Activated CD4-positive, alpha-beta T cell treated with anti-CD3 and anti-CD28 coated beads, Interleukin-2, amount 10 ng/mL, durations not matched to agents 24 days and 14 days (primary cell): ENCODE data around the gene SYNCRIP. TPM values are rescaled to one million over a fixed set of nuclear protein-coding genes. Genes with fewer than 3 reads are reported as not detected.
"Not testable (repeated sequence)": the region's sequence is repeated elsewhere in the genome, so short reads cannot be mapped to it uniquely, and the experiment has no call there.

Experiments
- DNase-seq: peaks from one replicate; pipeline ENCODE4 v3.0.0; 2022
- H3K27ac Mint-ChIP-seq: one replicate; pipeline ENCODE4 v1.8.0; 2022; ENCODE audit warnings: mild to moderate bottlenecking, mixed read lengths
- H3K27me3 Mint-ChIP-seq: one replicate; pipeline ENCODE4 v1.8.0; 2022; ENCODE audit warnings: mixed read lengths
- H3K36me3 Mint-ChIP-seq: one replicate; pipeline ENCODE4 v1.8.0; 2022; ENCODE audit warnings: low read depth, mild to moderate bottlenecking, mixed read lengths
- H3K4me1 Mint-ChIP-seq: one replicate; pipeline ENCODE4 v1.8.0; 2021; ENCODE audit warnings: mixed read lengths
- H3K4me3 Mint-ChIP-seq: one replicate; pipeline ENCODE4 v1.8.0; 2022; ENCODE audit warnings: mild to moderate bottlenecking, moderate library complexity, mixed read lengths
- H3K9me3 Mint-ChIP-seq: one replicate; pipeline ENCODE4 v1.8.0; 2021; ENCODE audit warnings: mixed read lengths
- intact Hi-C: fragments of 100-400 bp; cut with micrococcal nuclease; formaldehyde crosslinking; loops from one replicate; pipeline ENCODE4 v1.15.1; 2023
- total RNA-seq: library from RNA; stranded (reverse); gene quantifications from 2 replicates; pipeline ENCODE4 v1.2.3, GENCODE V29; 2022

Gene SYNCRIP
- total RNA-seq, result 228 and 232 TPM in 2 replicates

GRCh38 chr6:85642774-85643536 lies at the start of gene SYNCRIP:
Gene SYNCRIP (minus strand): TSS chr6:85642886. CDS start chr6:85641439, 1,447 bp downstream.
- peaks cover 3% of the 10 kb centered on the region for H3K9me3 Mint-ChIP-seq
- peaks cover 2% of the 10 kb centered on the region for H3K27me3 Mint-ChIP-seq
- intact Hi-C loops, result loop anchor here (1.0 to 2.0 kb wide), 6 partner anchors 27 to 1512 kb away; partner anchors contain the start of genes NT5E and ZNF292
- H3K36me3 Mint-ChIP-seq, result peaks cover 46% of the 10 kb centered on the region
- peak within 1 kb of the TSS; percentile 99 for H3K4me3 Mint-ChIP-seq
- H3K4me1 Mint-ChIP-seq, result peaks cover 42% of the 10 kb centered on the region
- peak; percentile 100 for DNase-seq
- H3K27ac Mint-ChIP-seq, result peak within 1 kb of the TSS; percentile 100

DNA sequence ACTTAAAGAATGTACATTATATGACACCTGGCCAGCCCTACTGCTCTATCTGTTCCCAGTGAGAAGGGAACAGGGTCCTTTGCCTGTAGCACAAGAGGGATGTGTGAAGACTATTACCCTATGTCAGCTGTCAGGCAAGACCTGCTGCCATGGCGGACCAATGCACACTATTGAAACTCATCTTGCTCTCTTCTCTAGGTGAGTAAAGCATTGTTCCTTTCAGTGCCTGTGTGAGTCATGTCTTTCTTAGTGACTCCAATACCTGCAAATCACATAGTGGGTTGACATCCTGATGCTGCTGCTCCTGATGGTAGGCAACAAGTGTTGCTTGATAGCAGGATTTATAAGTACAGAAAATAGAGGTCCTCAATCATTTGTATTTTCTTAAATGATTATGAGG lies 48.8 kb upstream of the SYNCRIP start:
- H3K27me3 Mint-ChIP-seq, result peaks cover 13% of the 10 kb centered on the region
- no peak overlapping the region for H3K4me3 Mint-ChIP-seq
- no peak overlapping the region for H3K27ac Mint-ChIP-seq
- no peaks in the 10 kb centered on the region for H3K4me1 Mint-ChIP-seq
- no peaks in the 10 kb centered on the region for H3K36me3 Mint-ChIP-seq
- no peak for DNase-seq
- intact Hi-C loops, result no loop called here
- peaks cover 5% of the 10 kb centered on the region for H3K9me3 Mint-ChIP-seq

- Mint-ChIP-seq H3K4me1 (peaks cover 2% of the 10 kb centered on the region), H3K9me3 (no peaks in the 10 kb centered on the region), H3K4me3 (no peak overlapping the region), H3K27me3 (peaks cover 10% of the 10 kb centered on the region), H3K27ac (no peak overlapping the region), H3K36me3 (no peaks in the 10 kb centered on the region)
- intact Hi-C loops, result no loop called here
- DNase-seq, result no peak
These were observed 47.4 kb upstream of the SYNCRIP start for GRCh38 chr6:85690071-85690470.

- Mint-ChIP-seq H3K27me3 (no peaks in the 10 kb centered on the region), H3K36me3 (peaks cover 6% of the 10 kb centered on the region), H3K9me3 (peaks cover 5% of the 10 kb centered on the region), H3K27ac (no peak overlapping the region), H3K4me3 (no peak overlapping the region), H3K4me1 (peaks cover 4% of the 10 kb centered on the region)
- intact Hi-C loops, result no loop called here
- no peak for DNase-seq
These were observed 43.0 kb upstream of the SYNCRIP start for GRCh38 chr6:85685713-85686112.

DNA sequence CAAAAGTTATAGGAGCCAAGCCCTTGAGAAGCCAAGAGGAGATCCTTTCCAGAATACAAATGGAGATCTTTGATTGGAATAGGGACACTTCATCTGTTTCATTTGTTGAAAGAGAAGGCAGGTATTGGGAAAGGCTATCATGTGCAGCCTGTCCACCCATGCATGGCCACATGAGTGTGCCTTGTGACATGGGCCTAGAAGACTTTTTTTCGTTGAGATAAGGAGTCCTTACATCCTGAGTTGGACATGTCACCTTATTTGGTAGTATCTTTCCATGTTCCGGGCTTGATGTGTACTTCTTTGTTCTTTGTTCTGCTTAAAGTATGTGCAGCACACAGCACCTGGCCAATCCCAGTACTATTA lies 42.1 kb upstream of the SYNCRIP start:
- Mint-ChIP-seq H3K4me3 (no peak overlapping the region), H3K27ac (no peak overlapping the region), H3K4me1 (peaks cover 10% of the 10 kb centered on the region), H3K27me3 (no peaks in the 10 kb centered on the region), H3K36me3 (peaks cover 6% of the 10 kb centered on the region), H3K9me3 (peaks cover 5% of the 10 kb centered on the region)
- no peak for DNase-seq
- intact Hi-C loops, result no loop called here

GRCh38 chr6:85684133-85684808 lies 41.6 kb upstream of the SYNCRIP start:
- peaks cover 5% of the 10 kb centered on the region for H3K9me3 Mint-ChIP-seq
- no peak overlapping the region for H3K27ac Mint-ChIP-seq
- peaks cover 12% of the 10 kb centered on the region for H3K4me1 Mint-ChIP-seq
- no peak overlapping the region for H3K4me3 Mint-ChIP-seq
- no peak for DNase-seq
- peaks cover 6% of the 10 kb centered on the region for H3K36me3 Mint-ChIP-seq
- intact Hi-C loops, result no loop called here
- H3K27me3 Mint-ChIP-seq, result no peaks in the 10 kb centered on the region

- intact Hi-C loops, H3K4me3 Mint-ChIP-seq, H3K9me3 Mint-ChIP-seq, H3K27me3 Mint-ChIP-seq, H3K27ac Mint-ChIP-seq: not testable (repeated sequence)
- H3K36me3 Mint-ChIP-seq, result peaks cover 23% of the 10 kb centered on the region
- H3K4me1 Mint-ChIP-seq, result peaks cover 14% of the 10 kb centered on the region
- DNase-seq, result peak; percentile 30
These were observed 39.2 kb upstream of the SYNCRIP start for GRCh38 chr6:85681899-85682298.

GRCh38 chr6:85680388-85680787 lies 37.7 kb upstream of the SYNCRIP start:
- intact Hi-C loops, result no loop called here
- DNase-seq, result peak; percentile 56
- Mint-ChIP-seq H3K4me3 (peak overlapping the region; percentile 95), H3K4me1 (peaks cover 27% of the 10 kb centered on the region), H3K36me3 (peaks cover 38% of the 10 kb centered on the region), H3K9me3 (peaks cover 5% of the 10 kb centered on the region), H3K27ac (no peak overlapping the region), H3K27me3 (no peaks in the 10 kb centered on the region)

DNA sequence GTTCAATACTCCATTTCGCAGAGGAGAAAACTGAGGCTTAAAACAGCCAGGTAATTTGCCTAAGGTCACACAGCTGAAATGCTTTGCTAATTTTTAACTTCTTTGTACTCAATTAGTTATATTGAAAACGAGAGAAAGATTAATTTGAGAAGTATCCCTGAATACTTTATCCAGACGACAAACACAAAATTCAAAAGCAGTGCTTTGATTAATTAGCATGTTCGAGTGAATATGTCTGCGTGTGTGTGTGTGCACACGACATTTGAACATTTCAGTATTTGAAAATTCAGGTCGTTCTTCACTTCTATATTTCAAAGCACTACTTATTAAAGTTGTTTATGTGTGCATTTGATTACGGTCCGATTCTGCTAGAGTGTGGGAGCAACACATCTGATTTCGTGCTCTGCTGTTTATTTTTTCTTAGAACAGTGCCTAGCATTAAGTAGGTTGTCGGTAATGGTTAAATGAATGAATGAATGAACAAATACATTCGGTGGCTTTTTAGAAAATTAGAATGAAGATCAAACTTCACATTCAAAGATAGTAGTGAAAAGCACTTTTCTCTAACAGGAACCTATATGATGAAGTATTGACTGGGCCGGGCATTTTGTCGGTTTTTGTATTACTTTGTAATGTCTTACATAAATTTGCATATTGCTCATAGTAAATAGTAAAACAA lies 36.9 kb upstream of the SYNCRIP start:
- Mint-ChIP-seq H3K9me3 (peaks cover 5% of the 10 kb centered on the region), H3K4me1 (peaks cover 33% of the 10 kb centered on the region), H3K4me3 (peak overlapping the region; percentile 95), H3K27ac (peak overlapping the region; percentile 97), H3K27me3 (no peaks in the 10 kb centered on the region), H3K36me3 (peaks cover 46% of the 10 kb centered on the region)
- no peak for DNase-seq
- intact Hi-C loops, result loop anchor here (5.0 to 10.0 kb wide), 2 partner anchors 55 to 317 kb away; no protein-coding TSS in a partner anchor

GRCh38 chr6:85678602-85679444 lies 36.1 kb upstream of the SYNCRIP start:
- Mint-ChIP-seq H3K4me1 (peaks cover 38% of the 10 kb centered on the region), H3K9me3 (peaks cover 5% of the 10 kb centered on the region), H3K27ac (peak overlapping the region; percentile 97), H3K36me3 (peaks cover 53% of the 10 kb centered on the region), H3K4me3 (peak overlapping the region; percentile 95), H3K27me3 (no peaks in the 10 kb centered on the region)
- intact Hi-C loops, result loop anchor here (1.0 to 10.0 kb wide), 6 partner anchors 9 to 317 kb away; no protein-coding TSS in a partner anchor
- DNase-seq, result peak; percentile 99

- intact Hi-C loops, result loop anchor here (1.0 to 10.0 kb wide), 6 partner anchors 8 to 316 kb away; no protein-coding TSS in a partner anchor
- peak overlapping the region; percentile 97 for H3K27ac Mint-ChIP-seq
- H3K4me3 Mint-ChIP-seq, result peak overlapping the region; percentile 95
- H3K36me3 Mint-ChIP-seq, result peaks cover 60% of the 10 kb centered on the region
- peaks cover 45% of the 10 kb centered on the region for H3K4me1 Mint-ChIP-seq
- H3K9me3 Mint-ChIP-seq, result peaks cover 5% of the 10 kb centered on the region
- DNase-seq, result no peak
- H3K27me3 Mint-ChIP-seq, result no peaks in the 10 kb centered on the region
These were observed 35.4 kb upstream of the SYNCRIP start for GRCh38 chr6:85678026-85678601.

DNA sequence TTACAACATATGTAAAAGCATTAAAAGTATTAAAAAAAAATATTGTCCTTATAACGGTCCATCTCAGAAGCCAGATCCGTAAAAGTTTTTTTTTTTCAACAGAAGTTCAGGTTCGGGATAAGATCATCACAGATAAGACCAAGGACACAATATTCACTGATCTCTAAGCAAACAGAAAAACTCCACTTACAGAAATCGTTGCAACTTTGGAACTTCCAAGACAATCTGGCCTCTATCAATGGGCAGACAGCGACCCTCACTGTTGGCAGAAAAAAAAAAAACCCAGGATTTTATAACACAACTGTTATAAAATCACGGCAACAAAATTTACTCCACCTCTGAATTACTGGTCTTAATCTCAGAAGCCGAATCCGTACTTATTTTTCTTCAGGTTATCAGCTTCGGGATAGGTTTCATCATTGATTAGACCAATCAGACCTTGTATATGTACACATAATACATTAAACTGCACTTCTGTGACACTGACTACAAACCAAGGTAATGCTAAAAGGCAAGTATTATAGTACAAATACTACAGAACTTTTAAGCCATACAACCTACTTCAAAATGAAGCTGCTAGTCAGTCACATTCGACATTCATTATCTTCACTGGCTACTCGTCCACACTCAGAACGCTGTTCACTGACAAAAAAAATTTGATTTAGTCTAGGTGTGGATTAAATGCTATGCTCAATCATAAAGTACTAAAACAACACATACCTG lies 34.7 kb upstream of the SYNCRIP start:
- Mint-ChIP-seq H3K27me3 (no peaks in the 10 kb centered on the region), H3K27ac (peak overlapping the region; percentile 97), H3K9me3 (peaks cover 5% of the 10 kb centered on the region), H3K36me3 (peaks cover 67% of the 10 kb centered on the region), H3K4me1 (peaks cover 50% of the 10 kb centered on the region), H3K4me3 (peak overlapping the region; percentile 95)
- DNase-seq, result peak; percentile 64
- intact Hi-C loops, result loop anchor here (5.0 to 10.0 kb wide), 2 partner anchors 53 to 315 kb away; no protein-coding TSS in a partner anchor
